ENCODE data around the gene PRRX2.
"Not testable (repeated sequence)": the region's sequence is repeated elsewhere in the genome, so short reads cannot be mapped to it uniquely, and the experiment has no call there.

The PRRX2 gene

DNA sequence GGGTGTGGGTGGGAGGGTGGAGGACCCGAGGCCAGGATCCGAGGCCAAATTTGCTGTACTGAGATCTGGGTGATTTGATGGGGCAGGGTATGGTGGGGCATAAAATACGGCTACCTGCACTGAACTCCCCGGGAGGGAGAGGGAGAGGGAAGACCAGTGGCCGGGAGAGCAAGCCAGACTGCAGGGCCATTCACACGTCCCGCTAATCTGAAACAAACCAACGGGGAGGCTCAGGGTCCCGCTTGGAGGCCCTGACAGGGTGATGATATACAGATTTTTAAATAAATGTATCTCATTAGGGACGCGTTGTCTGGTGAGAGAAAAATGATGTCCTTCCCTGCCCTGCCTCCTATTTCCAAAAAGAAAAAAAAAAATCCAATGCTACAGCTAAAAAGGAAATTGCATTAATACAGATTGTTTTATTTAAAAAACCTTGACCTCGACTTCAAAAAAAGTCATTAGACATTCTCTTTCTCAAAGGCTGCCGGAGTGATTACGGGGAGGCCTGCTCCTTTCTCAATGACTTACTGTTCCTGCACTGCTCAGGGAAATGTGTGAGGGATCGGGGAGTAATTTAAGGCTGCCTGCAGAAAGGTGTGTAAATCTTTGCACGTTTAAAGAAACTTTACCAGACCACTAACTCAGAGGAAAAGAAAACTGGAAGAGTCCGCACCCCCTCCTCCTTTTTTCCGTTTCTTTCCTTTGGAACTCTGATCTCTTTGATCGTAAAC, 11.5 kb upstream of the PRRX2 start:
- no peak for DNase-seq (ENCODE audit: low read depth)

DNA sequence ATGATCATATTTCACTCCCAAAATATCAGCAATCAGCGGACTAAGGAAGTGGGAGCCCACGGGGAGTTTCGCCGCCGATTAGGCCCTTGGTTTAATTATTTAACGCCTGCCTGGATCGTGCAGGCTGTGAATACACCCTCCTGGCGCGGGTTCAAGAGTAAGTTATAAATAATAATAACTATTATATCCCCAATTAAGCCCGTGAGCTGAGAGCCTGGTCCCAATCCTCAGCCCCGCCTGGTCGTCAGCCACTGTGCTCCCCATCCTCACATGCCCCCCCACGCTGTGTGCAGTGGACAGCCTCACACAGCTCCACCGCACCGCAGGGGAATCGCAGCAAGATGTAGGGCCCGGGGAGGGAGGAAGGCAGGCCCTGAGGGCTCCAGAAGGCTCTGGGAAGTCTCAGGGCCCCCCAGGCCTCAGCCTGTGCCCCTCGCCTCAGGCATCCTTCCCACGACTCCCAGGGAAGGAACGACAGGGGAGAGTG, 10.8 kb upstream of the PRRX2 start:
- no peak for DNase-seq (ENCODE audit: low read depth)

DNA sequence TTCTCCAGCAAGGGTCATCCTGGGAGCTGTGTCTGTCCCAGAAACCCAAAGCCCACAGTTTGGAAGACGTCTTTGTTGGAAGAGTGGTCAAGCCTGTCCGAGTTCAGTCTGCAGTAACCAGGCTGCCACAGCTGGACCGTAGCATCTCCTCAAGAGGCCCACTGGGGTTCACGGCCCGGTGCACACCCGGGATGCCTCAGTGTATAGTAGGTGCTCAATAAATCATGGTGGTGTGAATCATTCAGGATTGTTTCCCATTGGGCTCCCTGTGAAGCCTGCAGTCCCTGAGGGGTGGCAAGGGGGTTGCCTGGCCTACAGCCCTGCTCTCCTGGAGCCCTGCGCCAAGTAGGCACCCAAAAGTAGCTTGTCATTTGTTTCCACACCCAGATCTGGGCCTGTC, 10.3 kb upstream of the PRRX2 start:
- no peak for DNase-seq (ENCODE audit: low read depth)

DNA sequence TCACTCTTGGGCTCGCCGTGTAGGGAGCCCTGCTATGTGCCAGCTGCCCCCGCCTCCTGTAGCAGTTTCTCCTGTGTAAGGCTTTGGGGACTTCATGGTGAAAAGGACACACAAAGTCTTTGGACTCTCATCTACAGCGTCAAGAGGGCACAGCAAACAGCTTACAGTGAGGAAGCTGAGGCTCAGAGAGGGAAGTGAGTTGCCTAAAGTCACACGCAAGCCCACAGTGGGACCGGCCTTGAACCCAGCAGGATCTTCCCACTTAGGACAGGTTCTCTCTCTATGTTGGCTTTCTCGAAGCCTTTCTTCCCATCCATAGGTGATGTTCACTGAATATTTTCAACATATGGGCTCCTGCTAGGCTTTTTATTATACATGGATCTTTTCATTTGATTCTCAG, 9.8 kb upstream of the PRRX2 start:
- DNase-seq (ENCODE audit: low read depth), result no peak

DNA sequence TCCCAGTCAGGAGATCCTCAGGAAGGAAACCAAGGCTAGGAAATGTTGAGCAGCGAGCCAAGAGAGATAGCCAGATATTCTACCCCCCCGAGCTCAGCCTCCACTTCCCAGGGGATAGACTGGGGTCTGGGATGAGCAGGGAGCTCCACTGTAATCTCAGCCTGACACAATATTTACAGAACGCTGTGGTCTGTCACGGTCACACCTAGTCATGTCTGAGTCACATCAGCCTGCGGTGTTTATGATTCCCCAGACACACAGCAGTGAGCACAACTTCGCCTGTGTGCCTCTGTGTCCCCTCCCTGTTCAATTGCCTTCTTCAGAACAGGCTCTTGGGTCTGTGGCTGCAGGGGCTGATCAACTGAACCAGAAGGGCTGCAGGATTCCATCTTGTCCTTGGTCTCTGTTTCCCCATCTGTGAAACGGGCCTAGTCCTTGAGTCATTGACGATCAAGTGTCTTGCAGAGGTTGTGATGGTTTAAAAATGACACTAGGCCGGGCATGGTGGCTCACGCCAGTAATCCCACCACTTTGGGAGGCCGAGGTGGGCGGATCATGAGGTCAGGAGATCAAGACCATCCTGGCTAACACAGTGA, 8.6 kb upstream of the PRRX2 start:
- DNase-seq (ENCODE audit: low read depth), result no peak

DNA sequence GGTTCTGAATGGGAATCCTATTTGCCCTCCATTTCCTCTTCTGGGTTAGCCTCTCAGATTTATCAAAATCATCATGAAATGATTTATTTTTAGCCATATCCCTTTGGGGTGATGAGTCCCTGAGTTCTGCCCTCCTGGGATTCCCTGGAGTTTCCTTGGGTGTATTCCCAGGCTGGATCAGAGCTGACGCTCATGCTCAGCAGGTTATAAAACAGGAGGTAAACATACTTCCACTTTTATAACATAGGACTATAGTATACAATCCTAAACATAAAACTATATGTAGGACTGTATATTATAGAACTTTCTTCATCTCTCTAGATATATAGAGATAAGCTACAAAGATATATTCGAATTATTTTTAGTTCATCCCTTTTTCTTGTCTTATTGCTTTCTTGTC, 4.4 kb upstream of the PRRX2 start:
- DNase-seq (ENCODE audit: low read depth), result no peak

DNA sequence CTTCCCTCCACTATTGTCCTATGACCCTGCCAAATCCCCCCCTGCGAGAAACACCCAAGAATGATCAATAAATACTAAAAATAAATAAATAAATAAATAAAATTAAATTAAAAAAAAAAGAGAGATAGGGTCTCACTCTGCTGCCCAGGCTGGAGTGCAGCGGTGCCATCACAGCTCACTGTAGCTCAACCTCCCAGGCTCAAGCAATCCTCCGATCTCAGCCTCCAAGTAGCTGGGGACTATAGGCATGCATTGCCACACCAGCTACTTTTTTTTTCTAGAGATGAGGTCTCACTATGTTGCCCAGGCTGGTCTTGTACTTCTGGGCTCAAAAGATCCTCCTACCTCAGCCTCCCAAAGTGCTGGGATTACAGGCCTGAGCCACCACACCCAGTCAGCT, 3.2 kb upstream of the PRRX2 start:
- not testable (repeated sequence) for DNase-seq (ENCODE audit: low read depth)

DNA sequence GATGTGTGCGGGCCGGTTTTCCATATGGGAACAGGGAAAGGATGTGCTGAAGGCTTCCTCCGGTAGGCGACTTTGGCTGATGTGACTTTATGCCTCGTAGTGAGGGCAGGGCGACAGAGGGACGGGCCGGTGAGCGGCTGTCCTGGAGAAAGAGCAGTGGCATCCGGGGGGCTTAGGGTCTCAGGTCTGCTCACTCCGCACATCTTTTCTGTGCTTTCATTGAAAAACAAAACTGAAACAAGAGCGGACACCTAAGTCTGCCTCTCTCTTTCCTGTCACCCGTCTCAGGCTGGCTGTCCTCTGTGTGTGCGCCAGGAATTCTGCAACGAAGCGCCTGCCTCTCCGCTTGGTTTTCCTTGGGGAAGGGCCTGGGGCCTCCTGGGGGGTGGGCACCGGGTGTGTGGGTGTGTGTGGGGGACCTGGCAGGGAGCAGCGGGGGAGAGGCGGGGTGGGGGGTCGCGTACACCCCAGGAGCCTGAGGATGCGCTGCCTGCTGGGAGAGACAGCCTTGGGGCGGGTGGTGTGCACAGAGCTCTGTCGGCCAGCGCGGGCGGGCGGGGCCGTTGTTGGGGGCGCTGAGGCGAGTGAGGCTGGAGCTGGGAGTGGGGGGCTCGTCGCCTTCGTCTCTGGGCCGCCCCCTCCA, 580 bp upstream of the PRRX2 start:
- no peak for DNase-seq (ENCODE audit: low read depth)

DNA sequence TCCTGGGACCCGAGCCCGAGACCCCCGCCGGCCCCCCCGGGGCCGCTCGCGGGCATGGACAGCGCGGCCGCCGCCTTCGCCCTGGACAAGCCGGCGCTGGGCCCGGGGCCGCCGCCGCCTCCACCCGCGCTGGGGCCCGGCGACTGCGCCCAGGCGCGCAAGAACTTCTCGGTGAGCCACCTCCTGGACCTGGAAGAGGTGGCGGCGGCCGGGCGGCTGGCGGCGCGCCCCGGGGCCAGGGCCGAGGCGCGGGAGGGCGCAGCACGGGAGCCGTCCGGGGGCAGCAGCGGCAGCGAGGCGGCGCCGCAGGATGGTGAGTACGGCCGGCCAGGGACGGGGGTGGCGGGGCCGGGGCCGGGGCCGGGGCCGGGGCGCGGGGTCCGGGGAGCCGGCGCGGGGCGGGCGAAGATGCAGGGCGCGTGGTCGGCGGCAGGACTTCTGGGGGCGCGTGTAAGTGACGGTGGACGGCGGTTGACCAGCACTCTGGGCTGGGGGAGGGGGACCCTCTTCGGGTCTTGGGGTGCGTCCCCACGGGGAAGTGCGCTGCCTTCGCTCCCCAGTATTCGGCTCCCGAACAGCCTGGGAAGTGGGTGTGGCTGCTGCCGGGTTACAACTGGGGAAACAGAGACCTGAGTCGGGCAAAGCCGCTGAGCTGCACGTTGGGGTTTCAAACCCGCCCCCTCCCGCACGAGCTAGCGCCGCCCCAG, 520 bp downstream of the PRRX2 start:
- no peak for DNase-seq (ENCODE audit: low read depth)

DNA sequence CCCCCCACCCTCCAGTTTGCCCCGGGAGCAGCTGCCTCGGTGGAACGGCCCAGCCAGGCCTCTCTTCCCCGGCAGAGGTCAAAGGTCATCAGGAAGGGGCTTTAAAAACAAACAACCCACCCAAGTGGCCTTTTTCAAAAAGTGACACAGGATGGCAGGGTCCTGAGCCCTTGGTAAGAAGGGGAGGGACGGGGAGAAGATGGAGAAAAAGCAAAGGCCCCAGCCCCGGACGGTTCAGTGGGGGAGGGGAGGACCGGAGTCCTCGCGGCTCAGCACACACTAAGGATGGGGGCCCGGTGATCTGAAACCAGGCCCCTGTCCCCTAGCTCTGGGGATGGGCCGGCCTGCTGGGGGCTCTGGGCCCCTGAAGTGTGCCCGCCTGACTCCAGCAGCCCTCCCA, 1.1 kb downstream of the PRRX2 start:
- no peak for DNase-seq (ENCODE audit: low read depth)

DNA sequence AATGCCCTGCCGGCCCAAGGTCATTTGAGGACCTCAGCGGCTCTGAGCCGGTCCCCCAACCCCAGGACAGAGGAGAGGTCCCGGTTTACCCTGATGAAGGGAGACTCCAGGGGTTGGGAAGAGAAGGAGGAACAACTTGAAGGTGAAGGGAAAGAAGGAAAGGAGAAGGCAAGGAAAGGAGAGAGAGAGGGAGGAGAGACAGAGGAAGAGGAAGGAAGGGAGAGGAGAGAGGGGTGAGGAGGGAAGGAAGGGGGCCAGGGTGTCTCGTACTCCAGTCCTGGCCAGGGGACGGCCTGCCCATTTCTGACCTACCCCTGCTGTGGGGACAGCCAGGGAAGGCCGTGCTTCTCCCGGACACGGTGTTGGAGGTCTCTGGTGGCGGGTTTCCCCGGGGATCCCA, 1.9 kb downstream of the PRRX2 start:
- no peak for DNase-seq (ENCODE audit: low read depth)

DNA sequence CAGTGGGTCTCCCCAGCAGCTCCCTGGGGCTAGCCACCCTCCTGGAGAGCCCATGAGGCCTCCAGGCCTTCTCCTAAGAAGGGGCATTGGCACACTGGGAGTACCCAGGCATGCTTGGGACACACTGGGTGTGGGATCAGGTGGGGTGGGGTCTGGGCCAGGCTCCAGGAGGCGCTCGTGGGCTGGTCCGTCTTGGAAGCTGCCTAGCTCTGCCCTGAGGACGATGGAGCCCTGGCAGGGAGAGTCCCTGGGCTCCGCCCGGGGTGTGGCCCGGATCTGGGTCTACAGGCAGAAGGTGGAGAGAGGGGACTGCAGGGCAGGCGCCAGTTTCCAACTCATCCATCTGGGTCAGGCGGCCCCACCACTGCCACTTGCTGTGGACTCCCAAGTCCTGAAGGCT, 2.4 kb downstream of the PRRX2 start:
- DNase-seq (ENCODE audit: low read depth), result no peak

DNA sequence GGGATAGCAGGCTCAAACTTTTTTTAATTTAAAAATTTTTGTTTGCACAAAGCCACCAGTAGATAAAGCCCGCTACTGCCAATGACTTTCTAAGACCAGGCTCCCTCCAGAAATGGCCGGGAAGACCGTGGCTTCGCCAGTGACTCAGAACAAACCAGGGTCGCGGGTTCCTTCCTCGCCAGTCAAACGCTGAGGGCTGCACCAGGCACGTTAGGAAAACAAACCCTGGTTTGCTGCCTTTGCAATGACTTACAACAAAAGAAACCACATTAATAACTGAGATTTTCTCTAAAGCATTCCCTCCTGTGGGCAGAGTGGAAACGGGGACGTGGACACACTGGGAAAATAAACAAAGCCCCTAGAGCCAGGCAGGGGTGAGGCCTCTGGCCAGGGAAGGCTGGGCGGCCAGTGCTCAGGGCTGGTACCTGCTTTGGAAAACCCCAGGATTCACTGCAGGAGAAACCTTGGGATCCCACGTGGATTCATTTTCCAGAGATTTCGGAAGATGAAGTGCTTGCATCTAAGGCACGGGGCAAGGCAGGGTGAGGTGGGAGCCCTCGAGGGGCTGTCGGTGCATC, 3.8 kb downstream of the PRRX2 start:
- no peak for DNase-seq (ENCODE audit: low read depth)

DNA sequence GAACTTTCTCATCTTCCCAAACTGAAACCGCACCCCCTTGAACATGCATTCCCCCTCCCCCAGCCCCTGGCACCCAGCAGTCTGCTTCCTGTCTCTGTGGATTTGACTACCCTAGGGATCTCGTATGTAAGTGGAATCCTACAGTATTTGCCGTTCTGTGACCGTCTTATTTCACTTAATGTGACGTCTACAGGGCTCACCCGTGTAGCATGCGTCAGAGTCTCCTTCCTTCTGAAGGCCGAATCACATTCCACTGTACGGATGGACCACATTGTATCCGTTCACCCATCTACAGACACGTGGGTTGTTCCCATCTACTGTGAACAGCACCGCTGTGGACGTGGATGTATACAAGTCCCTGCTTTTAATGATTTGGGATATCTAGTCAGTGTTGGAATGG, 4.5 kb downstream of the PRRX2 start:
- no peak for DNase-seq (ENCODE audit: low read depth)

DNA sequence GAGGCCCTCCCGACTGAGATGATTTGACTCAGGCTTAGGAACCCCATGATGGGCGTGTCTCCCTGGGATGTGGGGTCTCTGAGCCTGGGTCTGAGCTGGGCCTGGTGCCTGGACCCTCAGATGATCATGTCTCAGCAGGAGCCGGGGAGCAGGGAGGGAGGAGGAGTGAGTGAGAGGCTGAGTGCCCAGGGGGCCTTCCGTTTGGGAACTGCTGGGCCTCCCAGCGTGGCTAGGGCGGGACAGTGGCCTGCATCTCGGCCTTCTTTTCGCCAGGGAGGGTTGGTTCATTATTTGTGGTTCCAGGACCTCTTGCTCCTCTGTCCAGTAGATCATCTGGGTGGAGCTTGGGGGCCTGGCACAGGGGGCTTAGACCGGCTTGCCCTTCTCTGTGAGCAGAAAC, 5.6 kb downstream of the PRRX2 start:
- DNase-seq (ENCODE audit: low read depth), result no peak

DNA sequence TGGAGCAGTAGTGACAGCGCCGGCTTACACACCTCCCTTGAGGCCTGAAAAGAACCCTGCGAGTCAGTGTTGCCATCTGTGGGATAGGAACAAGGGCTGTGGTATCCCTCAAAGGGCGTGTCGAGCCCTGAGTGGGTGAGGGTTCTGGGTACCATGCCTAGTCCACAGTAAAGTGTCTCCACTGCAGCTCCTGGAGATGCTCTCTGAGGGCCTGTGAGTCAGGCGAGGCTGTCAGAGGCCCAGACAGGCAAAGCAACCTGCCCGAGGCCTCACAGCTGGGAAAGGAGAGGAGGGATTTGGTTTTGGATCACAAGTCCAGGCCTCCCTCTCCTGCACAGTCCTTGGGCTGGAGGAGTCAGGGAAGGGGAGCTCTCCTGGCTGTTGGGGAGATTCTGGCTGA, 6.1 kb downstream of the PRRX2 start:
- no peak for DNase-seq (ENCODE audit: low read depth)

DNA sequence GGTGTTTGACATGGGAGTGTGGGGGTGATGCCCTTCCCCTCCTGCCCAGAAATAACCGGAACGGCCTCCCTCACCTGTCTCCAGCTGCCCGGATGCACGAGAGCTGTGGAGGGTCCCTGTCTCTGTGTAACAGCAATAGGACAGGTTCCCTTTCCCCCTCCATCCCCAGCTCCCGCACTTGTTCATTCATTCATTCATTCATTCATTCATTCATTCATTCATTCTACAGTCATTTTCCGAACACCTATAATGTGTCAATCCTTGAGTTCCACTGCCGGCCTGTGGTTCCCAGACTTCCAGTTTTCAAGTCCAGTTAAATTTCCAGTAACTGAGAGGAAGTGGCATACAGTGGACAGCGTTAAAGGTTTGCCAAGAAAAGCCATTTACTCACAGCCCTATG, 7.3 kb downstream of the PRRX2 start:
- DNase-seq (ENCODE audit: low read depth), result no peak

DNA sequence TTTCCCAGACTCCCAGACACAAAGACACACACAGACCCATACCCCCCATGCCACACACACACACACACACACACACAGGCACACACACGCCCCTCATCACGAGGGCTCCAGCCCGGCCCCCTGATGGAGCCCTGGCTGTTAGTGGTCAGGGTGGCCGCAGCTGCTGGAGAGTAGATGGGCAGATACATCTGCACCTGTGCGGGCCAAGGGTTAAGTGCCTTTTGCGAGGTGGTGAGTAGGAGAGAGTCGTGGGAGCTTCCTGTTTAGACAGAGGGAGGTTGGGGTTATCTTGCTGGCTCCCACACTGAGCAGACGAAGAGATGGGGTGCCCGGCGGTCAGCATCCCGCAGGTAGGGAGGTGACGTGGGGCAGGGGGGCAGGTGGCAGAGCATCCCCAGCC, 8.2 kb downstream of the PRRX2 start:
- no peak for DNase-seq (ENCODE audit: low read depth)

DNA sequence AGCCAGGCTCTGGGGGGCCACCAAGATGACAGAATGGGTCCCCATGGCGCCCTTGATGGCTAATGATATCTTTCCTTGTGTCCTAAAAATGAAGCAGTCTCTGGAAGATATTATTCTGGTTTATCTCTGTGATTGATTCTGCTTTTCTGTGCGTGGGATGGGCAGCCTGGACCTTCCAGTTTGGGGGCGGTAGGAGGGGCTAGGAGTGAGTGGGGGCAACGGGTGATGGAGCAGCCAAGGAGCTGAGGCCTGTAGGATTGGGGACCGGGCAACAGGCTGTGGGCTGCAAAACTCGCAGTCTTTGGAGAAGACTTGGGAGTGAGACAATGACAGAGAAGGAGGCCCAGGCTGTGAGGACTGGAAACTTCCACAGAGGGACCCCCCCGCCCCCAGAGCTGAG, 8.8 kb downstream of the PRRX2 start:
- no peak for DNase-seq (ENCODE audit: low read depth)

DNA sequence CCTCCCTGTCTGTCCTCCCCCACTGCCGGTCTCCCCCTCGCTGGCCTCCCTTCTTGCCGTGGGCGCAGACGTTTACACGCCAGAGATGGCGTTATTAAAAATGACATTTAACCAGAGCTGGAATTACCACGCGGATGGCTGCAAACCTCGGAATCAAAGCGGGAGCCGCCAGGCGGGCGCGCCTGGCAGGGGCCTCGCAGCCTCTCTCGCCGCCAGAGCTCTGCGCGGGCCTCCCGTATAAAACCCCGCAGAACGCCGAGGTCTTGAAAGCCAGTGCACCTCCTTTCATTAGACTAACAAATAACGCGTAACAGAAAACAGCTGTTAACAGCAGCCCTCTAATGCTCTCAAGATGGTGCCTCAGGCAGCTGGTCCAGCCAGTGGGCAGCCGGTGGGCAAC, 10.2 kb downstream of the PRRX2 start:
- DNase-seq (ENCODE audit: low read depth), result no peak

DNA sequence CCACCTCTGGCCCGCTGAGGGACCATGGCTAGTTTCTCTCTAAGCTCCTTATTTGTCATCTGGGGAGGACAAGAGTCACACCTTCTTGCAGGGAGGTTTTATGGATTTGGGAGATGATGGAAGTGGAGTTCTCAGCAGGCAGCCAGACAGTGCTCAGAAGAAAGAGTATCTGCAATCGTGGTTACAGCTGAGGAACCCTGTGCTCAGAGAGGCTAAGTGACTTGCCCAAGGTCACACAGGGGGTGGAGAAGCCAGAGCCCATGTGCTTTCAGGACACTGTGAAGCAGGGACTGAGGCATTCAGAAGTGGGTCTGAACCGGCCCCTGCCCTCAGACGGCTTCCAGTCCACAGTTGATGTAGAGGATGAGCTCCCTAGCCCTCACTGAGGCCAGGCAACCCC, 10.8 kb downstream of the PRRX2 start:
- no peak for DNase-seq (ENCODE audit: low read depth)

DNA sequence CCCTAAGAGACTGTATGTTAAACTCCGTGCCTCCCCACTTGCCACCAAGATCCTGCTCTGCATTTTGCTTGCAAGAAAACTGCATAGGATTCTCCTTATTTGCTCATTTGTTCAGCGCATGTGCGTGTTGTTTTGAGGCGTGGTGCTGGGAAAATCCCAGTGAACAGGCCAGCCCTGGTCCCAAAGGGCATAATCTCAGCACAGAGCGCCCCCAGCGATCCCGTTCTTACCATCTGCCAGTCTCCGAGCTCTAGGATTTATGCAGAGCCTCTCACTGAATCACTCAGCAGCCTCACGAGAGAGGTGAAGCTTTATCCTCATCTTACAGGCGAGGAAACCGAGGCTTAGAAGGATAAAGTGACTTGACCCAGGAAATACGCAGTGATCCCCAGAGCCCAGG, 11.5 kb downstream of the PRRX2 start:
- DNase-seq (ENCODE audit: low read depth), result no peak

DNA sequence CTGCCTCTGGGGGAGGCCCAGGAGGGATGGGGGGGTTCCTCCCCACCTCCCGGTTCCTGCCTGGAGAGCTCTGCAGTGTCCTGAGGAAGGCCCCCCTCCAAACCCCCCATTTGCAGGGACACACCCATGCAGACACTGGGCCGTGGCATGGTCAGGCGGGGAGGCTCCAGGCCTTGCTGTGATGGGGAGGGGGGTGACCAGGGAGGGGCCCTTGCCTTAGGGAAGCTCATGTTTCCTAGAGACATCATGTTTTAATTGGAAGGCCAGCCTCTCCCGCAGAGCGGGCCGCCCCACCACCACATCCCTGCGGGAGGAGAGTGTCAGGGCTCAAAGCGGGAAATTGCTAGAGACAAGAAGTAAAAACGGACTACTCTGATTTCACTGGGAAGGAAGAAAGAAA, 12.0 kb downstream of the PRRX2 start:
- DNase-seq (ENCODE audit: low read depth), result no peak

Data from HS-27A (cell line).